GM23338 (cell line): Measurements from ENCODE around the gene TK1. TPM values are rescaled to one million over a fixed set of nuclear protein-coding genes. Genes with fewer than 3 reads are reported as not detected.

ENCODE experiments used
- ATAC-seq: fragments of 200-7000 bp; cut with Tn5 transposase; 3 replicates; pipeline ENCODE4 v1.9.1; 2020
- DNase-seq: peaks from one replicate; pipeline ENCODE4 v3.0.0-alpha.2; 2015; ENCODE audit warnings: low spot score
- H2AFZ ChIP-seq: fragments of 200-600 bp; sonication (generic); 2 replicates; pipeline ENCODE4 v1.8.0; 2016; ENCODE audit warnings: antibody characterized with exemption, mild to moderate bottlenecking, moderate library complexity
- H3F3A ChIP-seq: fragments of 200-600 bp; sonication (generic); replicated peaks from 2 replicates; pipeline ENCODE4 v1.8.0; 2017; ENCODE audit warnings: antibody characterized with exemption, mixed run types, low read depth
- H3K27ac ChIP-seq: fragments of 200-600 bp; sonication (generic); 2 replicates; pipeline ENCODE4 v1.6.1; 2016; ENCODE audit warnings: low read depth
- H3K27me3 ChIP-seq: fragments of 200-600 bp; sonication (generic); 2 replicates; pipeline ENCODE4 v1.8.0; 2016; ENCODE audit warnings: mild to moderate bottlenecking, mixed run types, moderate library complexity; ENCODE audit not compliant: insufficient read depth
- H3K36me3 ChIP-seq: fragments of 200-600 bp; sonication (generic); 2 replicates; pipeline ENCODE4 v1.8.0; 2016; ENCODE audit warnings: mild to moderate bottlenecking; ENCODE audit not compliant: insufficient read depth
- H3K4me1 ChIP-seq: fragments of 200-600 bp; sonication (generic); 2 replicates; pipeline ENCODE4 v1.8.0; 2016; ENCODE audit warnings: mild to moderate bottlenecking, moderate library complexity; ENCODE audit not compliant: insufficient read depth
- H3K4me2 ChIP-seq: fragments of 200-600 bp; sonication (generic); 2 replicates; pipeline ENCODE4 v1.7.1; 2017; ENCODE audit warnings: mixed run types
- H3K4me3 ChIP-seq: fragments of 200-600 bp; sonication (generic); 2 replicates; pipeline ENCODE4 v1.6.1; 2016; ENCODE audit warnings: mixed run types
- H3K79me2 ChIP-seq: fragments of 200-600 bp; sonication (generic); replicated peaks from 2 replicates; pipeline ENCODE4 v1.8.0; 2017; ENCODE audit warnings: mild to moderate bottlenecking; ENCODE audit not compliant: insufficient read depth
- H3K9me2 ChIP-seq: fragments of 200-600 bp; sonication (generic); 2 replicates; pipeline ENCODE4 v1.8.0; 2017; ENCODE audit not compliant: insufficient read depth
- H4K20me1 ChIP-seq: fragments of 200-600 bp; sonication (generic); replicated peaks from 2 replicates; pipeline ENCODE4 v1.8.0; 2017; ENCODE audit warnings: mild to moderate bottlenecking; ENCODE audit not compliant: insufficient read depth
- H3K27ac Mint-ChIP-seq: 2 replicates; pipeline ENCODE4 v1.8.0; 2020; ENCODE audit warnings: inconsistent platforms, mild to moderate bottlenecking, moderate library complexity, mixed read lengths
- H3K27me3 Mint-ChIP-seq: 3 replicates; pipeline ENCODE4 v1.8.0; 2022; ENCODE audit warnings: low read depth, mild to moderate bottlenecking, moderate library complexity, mixed read lengths, inconsistent platforms; ENCODE audit not compliant: insufficient read depth, poor library complexity
- H3K36me3 Mint-ChIP-seq: 3 replicates; pipeline ENCODE4 v1.8.0; 2021; ENCODE audit warnings: low read depth, mild to moderate bottlenecking, inconsistent platforms, moderate library complexity, mixed read lengths
- H3K4me1 Mint-ChIP-seq: 3 replicates; pipeline ENCODE4 v1.8.0; 2020; ENCODE audit warnings: mild to moderate bottlenecking, inconsistent platforms, mixed read lengths
- H3K4me3 Mint-ChIP-seq: 3 replicates; pipeline ENCODE4 v1.8.0; 2021; ENCODE audit warnings: moderate library complexity, mild to moderate bottlenecking, inconsistent platforms, mixed read lengths
- H3K9me3 Mint-ChIP-seq: 3 replicates; pipeline ENCODE4 v1.8.0; 2020; ENCODE audit warnings: moderate library complexity, mild to moderate bottlenecking, inconsistent platforms, mixed read lengths
- CREB1 ChIP-seq: fragments of 250-450 bp; sonication (Bioruptor Pico); IDR thresholded peaks from 2 replicates; pipeline ENCODE4 v1.5.0; 2020; ENCODE audit warnings: low read depth, mild to moderate bottlenecking, moderate library complexity
- CTCF ChIP-seq, 2 experiments: fragments of 200-600 bp in 1 of 2; sonication (generic) in 1 of 2; conservative IDR thresholded peaks; 2 replicates each; pipeline versions ENCODE4 v1.5.1 to v1.6.1; 2016 to 2017; ENCODE audit warnings: antibody characterized with exemption in 2 of 2, low read depth in 2 of 2, mild to moderate bottlenecking in 2 of 2, moderate library complexity in 1 of 2
- ETS1 ChIP-seq: IDR thresholded peaks from 2 replicates; pipeline ENCODE4 v1.6.1; 2016; ENCODE audit warnings: antibody characterized with exemption
- EZH2 ChIP-seq: fragments of 200-600 bp; sonication (generic); IDR thresholded peaks from one replicate; pipeline ENCODE4 v1.8.0; 2017; ENCODE audit warnings: antibody characterized with exemption, mild to moderate bottlenecking, low read depth; ENCODE audit not compliant: unreplicated experiment
- EZH2phosphoT487 ChIP-seq: fragments of 200-600 bp; sonication (generic); IDR thresholded peaks from one replicate; pipeline ENCODE4 v1.8.1; 2018; ENCODE audit warnings: antibody characterized with exemption; ENCODE audit not compliant: unreplicated experiment
- NANOG ChIP-seq: IDR thresholded peaks from 2 replicates; pipeline ENCODE4 v1.6.1; 2016; ENCODE audit warnings: antibody characterized with exemption, borderline replicate concordance
- REST ChIP-seq: IDR thresholded peaks from one replicate; pipeline ENCODE4 v1.6.1; 2018; ENCODE audit warnings: antibody characterized with exemption; ENCODE audit not compliant: unreplicated experiment
- STAT1 ChIP-seq: IDR thresholded peaks from one replicate; pipeline ENCODE4 v1.6.1; 2016; ENCODE audit warnings: antibody characterized with exemption; ENCODE audit not compliant: unreplicated experiment
- ZNF114 ChIP-seq: fragments of 250-450 bp; sonication (Bioruptor Pico); IDR thresholded peaks from 2 replicates; pipeline ENCODE4 v1.5.0; 2020; ENCODE audit warnings: mild to moderate bottlenecking, moderate library complexity
- ZNF331 ChIP-seq: fragments of 250-450 bp; sonication (Bioruptor Pico); IDR thresholded peaks from 2 replicates; pipeline ENCODE4 v1.5.0; 2020; ENCODE audit warnings: low read depth, mild to moderate bottlenecking, moderate library complexity
- ZNF462 ChIP-seq: fragments of 250-450 bp; sonication (Bioruptor Pico); IDR thresholded peaks from 2 replicates; pipeline ENCODE4 v1.5.0; 2020; ENCODE audit warnings: mild to moderate bottlenecking, moderate library complexity
- polyA plus RNA-seq: library from polyadenylated mRNA; unstranded; fragments of >200 nt; fragmentation: Nextera tagmentation; extraction: Ambion mirVana; gene quantifications from 2 replicates; pipeline ENCODE4 v1.2.1, GENCODE V29; 2016
- total RNA-seq: library from RNA; depleted of rRNA; stranded (reverse); fragments of >200 nt; shearing (Covaris generic); gene quantifications from 2 replicates; pipeline ENCODE4 v1.2.3, GENCODE V29; 2014

The TK1 gene
- total and polyA plus RNA-seq, 2 experiments from 2014 or later, result 74.5 to 84.4 TPM

- no peak for TF ChIP-seq REST
- TF ChIP-seq EZH2phosphoT487, result no peak
These were observed 27.3 kb upstream of the TK1 start, which contains the start of gene BIRC5 (continued) for GRCh38 chr17:78214016-78214705.

GRCh38 chr17:78211032-78211431 lies 24.2 kb upstream of the TK1 start:
- Histone ChIP-seq H3F3A (no peaks in the 10 kb centered on the region; the same call in 1 of the 2 replicates), H2AFZ (no peak overlapping the region), H3K9me2 (no peaks in the 10 kb centered on the region), H3K27ac (no peak overlapping the region), H3K4me1 (peaks cover 11% of the 10 kb centered on the region), H3K27me3 (no peaks in the 10 kb centered on the region), H3K4me2 (no peak overlapping the region), H4K20me1 (no peaks in the 10 kb centered on the region; the same call in 1 of the 2 replicates), H3K36me3 (peaks cover 5% of the 10 kb centered on the region), H3K79me2 (peaks cover 19% of the 10 kb centered on the region), H3K4me3 (no peak overlapping the region)
- Mint-ChIP-seq H3K4me3 (no peak overlapping the region), H3K4me1 (peaks cover 4% of the 10 kb centered on the region), H3K9me3 (no peaks in the 10 kb centered on the region), H3K36me3 (peaks cover 9% of the 10 kb centered on the region), H3K27me3 (peaks cover 13% of the 10 kb centered on the region), H3K27ac (no peak overlapping the region)
- DNase-seq, result no peak
- ATAC-seq, result no peak
- TF ChIP-seq CTCF (conservative IDR thresholded peaks at IDR 0.05; ENCODE audit: low read depth in 2 of 2) (no peak), ZNF462 (CRISPR knock-in tag) (no peak), STAT1 (no peak), ZNF331 (CRISPR knock-in tag) (no peak), CREB1 (CRISPR knock-in tag) (no peak), EZH2phosphoT487 (no peak), ZNF114 (CRISPR knock-in tag) (no peak), ETS1 (no peak), NANOG (no peak), EZH2 (no peak)
